ENCODE measurements around the gene PARS2.

The PARS2 gene

GRCh38 chr1:54708385-54708784 lies 55.9 kb downstream of the PARS2 start:
- H2BK12ac ChIP-seq (ENCODE audit: low read length): no peak overlapping the region
- H3K4ac ChIP-seq (ENCODE audit: low read length): no peak overlapping the region
- H3K4me3 ChIP-seq (ENCODE audit: low read length in 2 of 2): no peak overlapping the region
- H3K4me1 ChIP-seq (ENCODE audit: control insufficient read depth in 2 of 2, insufficient read depth in 1 of 2, low read depth in 1 of 2, low read length in 2 of 2): no peaks in the 10 kb centered on the region
- no peak overlapping the region for H3K23ac ChIP-seq (ENCODE audit: low read depth, low read length, poor library complexity)
- no peak overlapping the region for H2AFZ ChIP-seq (ENCODE audit: low read length)
- no peak overlapping the region for H3K14ac ChIP-seq (ENCODE audit: low read length)
- H2BK120ac ChIP-seq (ENCODE audit: low read depth, low read length): no peak overlapping the region
- no peak overlapping the region for H2BK5ac ChIP-seq (ENCODE audit: low read length)
- H3K27ac ChIP-seq (replicated peaks; ENCODE audit: low read length): no peak overlapping the region
- H3K79me1 ChIP-seq (ENCODE audit: low read depth, low read length): no peaks in the 10 kb centered on the region
- no peak overlapping the region for H4K91ac ChIP-seq (ENCODE audit: low read depth, low read length, poor library complexity)
- no peak for DNase-seq (ENCODE audit: low spot score)
- H3K18ac ChIP-seq (ENCODE audit: low read length): no peak overlapping the region
- peaks cover 0 to 48% (median under 1%) of the 10 kb centered on the region in 3 experiments for H3K27me3 ChIP-seq (ENCODE audit: control insufficient read depth in 3 of 3, insufficient read depth in 3 of 3, low read depth in 1 of 3, low read length in 3 of 3)
- H2AK5ac ChIP-seq (ENCODE audit: low read depth, low read length): no peak overlapping the region
- H3K4me2 ChIP-seq (ENCODE audit: insufficient read depth, low read length, poor library complexity, severe bottlenecking): no peak overlapping the region
- H3K9ac ChIP-seq (ENCODE audit: low read depth, low read length, poor library complexity): no peak overlapping the region
- H2BK15ac ChIP-seq (ENCODE audit: low read length): no peak overlapping the region
- no peaks in the 10 kb centered on the region for H3K9me3 ChIP-seq (replicated peaks in 1 of 2; ENCODE audit: control insufficient read depth in 2 of 2, insufficient read depth in 1 of 2, low read depth in 1 of 2, low read length in 2 of 2)
- H4K8ac ChIP-seq (ENCODE audit: low read depth, low read length): no peak overlapping the region
- H3K36me3 ChIP-seq (replicated peaks in 1 of 2; ENCODE audit: control insufficient read depth in 2 of 2, insufficient read depth in 2 of 2, low read length in 2 of 2): no peaks in the 10 kb centered on the region
